GM12878 (cell line): ENCODE results near the gene ATXN1. TPM values are rescaled to one million over a fixed set of nuclear protein-coding genes. Genes with fewer than 3 reads are reported as not detected.

ENCODE experiments used
- ATAC-seq: fragments of 200-7000 bp; cut with Tn5 transposase; 3 replicates; pipeline ENCODE4 v1.9.1; 2020; ENCODE audit warnings: mild to moderate bottlenecking, moderate library complexity
- BruUV-seq: library from RNA; stranded (reverse); fragments of 400-500 nt; replicated peaks from 2 replicates; lab custom pipeline; 2021; lab: Mats Ljungman, UMichigan
- CTCF ChIA-PET: fragments of 300-600 bp; sonication (Branson Sonifier 250); formaldehyde crosslinking; extraction: SDS; loops from one replicate; lab custom pipeline; 2021; ENCODE audit warnings: inconsistent platforms; lab: Yijun Ruan, JAX
- POLR2A ChIA-PET: fragments of 350-600 bp; formaldehyde crosslinking; extraction: SDS; loops from one replicate; lab custom pipeline; 2021; ENCODE audit warnings: inconsistent platforms; lab: Charles Lee
- RAD21 ChIA-PET: fragments of 300-600 bp; sonication (Branson Sonifier 250); formaldehyde crosslinking; loops from one replicate; lab custom pipeline; 2023; ENCODE audit warnings: antibody characterized with exemption; ENCODE audit not compliant: unreplicated experiment; lab: Charles Lee
- SMC1A ChIA-PET: fragments of 300-600 bp; sonication (Branson Sonifier 250); formaldehyde crosslinking; loops from one replicate; lab custom pipeline; 2023; ENCODE audit not compliant: unreplicated experiment, uncharacterized antibody; lab: Charles Lee
- DNase-seq: peaks from one replicate; pipeline ENCODE4 v3.0.0-alpha.2; 2011; ENCODE audit warnings: low read depth, low spot score
- FAIRE-seq: peaks from 3 replicates; lab custom pipeline; 2011; peaks lifted over from hg19 to GRCh38; lab: Jason Lieb, UNC
- H2AFZ ChIP-seq: 2 replicates; pipeline ENCODE4 v1.6.0; 2011; ENCODE audit warnings: low read depth, low read length, control low read depth; ENCODE audit not compliant: control insufficient read depth
- H3K27ac ChIP-seq: 2 replicates; pipeline ENCODE4 v1.5.1; 2011; ENCODE audit warnings: control low read depth; ENCODE audit not compliant: control insufficient read depth, insufficient read depth
- H3K27me3 ChIP-seq, 2 experiments: replicated peaks in 1 of 2; 2 replicates each; pipeline versions ENCODE4 v1.6.0 to v1.6.1; 2011; ENCODE audit warnings: low read length in 1 of 2; ENCODE audit not compliant: control insufficient read depth in 2 of 2, insufficient read depth in 2 of 2
- H3K36me3 ChIP-seq, 2 experiments: 2 replicates each; pipeline ENCODE4 v1.5.1; 2011; ENCODE audit warnings: low read length in 1 of 2; ENCODE audit not compliant: control insufficient read depth in 2 of 2, insufficient read depth in 2 of 2
- H3K4me1 ChIP-seq: 2 replicates; pipeline ENCODE4 v1.6.1; 2011; ENCODE audit warnings: mild to moderate bottlenecking, low read length, moderate library complexity, mixed read lengths; ENCODE audit not compliant: control insufficient read depth, insufficient read depth
- H3K4me2 ChIP-seq: 2 replicates; pipeline ENCODE4 v1.6.0; 2011; ENCODE audit warnings: control low read depth; ENCODE audit not compliant: control insufficient read depth, insufficient read depth
- H3K4me3 ChIP-seq: fragments of 200-600 bp; sonication (generic); 2 replicates; pipeline ENCODE4 v1.5.1; 2016
- H3K79me2 ChIP-seq: 2 replicates; pipeline ENCODE4 v1.6.0; 2011; ENCODE audit warnings: low read length; ENCODE audit not compliant: control insufficient read depth, insufficient read depth
- H3K9ac ChIP-seq: 2 replicates; pipeline ENCODE4 v1.8.0; 2011; ENCODE audit warnings: low read length, control low read depth, mixed read lengths; ENCODE audit not compliant: control insufficient read depth, insufficient read depth
- H3K9me3 ChIP-seq: replicated peaks from 3 replicates; pipeline ENCODE4 v1.5.1; 2011; ENCODE audit warnings: mild to moderate bottlenecking, low read length; ENCODE audit not compliant: control insufficient read depth, insufficient read depth
- H4K20me1 ChIP-seq: 2 replicates; pipeline ENCODE4 v1.6.0; 2011; ENCODE audit not compliant: control insufficient read depth, insufficient read depth
- BMI1 ChIP-seq: fragments of 450-650 bp; IDR thresholded peaks from 2 replicates; pipeline ENCODE4 v1.6.1; 2016; ENCODE audit warnings: mild to moderate bottlenecking, moderate library complexity, borderline replicate concordance
- CREB1 ChIP-seq: IDR thresholded peaks from 2 replicates; pipeline ENCODE4 v1.6.1; 2012; ENCODE audit warnings: low read depth, mild to moderate bottlenecking, inconsistent platforms
- MEF2B ChIP-seq: fragments of 450-650 bp; IDR thresholded peaks from 2 replicates; pipeline ENCODE4 v1.6.1; 2018; ENCODE audit warnings: mild to moderate bottlenecking, moderate library complexity; ENCODE audit not compliant: partially characterized antibody, poor library complexity, severe bottlenecking
- NBN ChIP-seq: fragments of 450-650 bp; IDR thresholded peaks from 2 replicates; pipeline ENCODE4 v1.6.1; 2016
- NR2C1 ChIP-seq: fragments of 450-650 bp; IDR thresholded peaks from 2 replicates; pipeline ENCODE4 v1.6.1; 2017; ENCODE audit warnings: antibody characterized with exemption, mild to moderate bottlenecking, moderate library complexity
- SMC3 ChIP-seq: IDR thresholded peaks from 2 replicates; pipeline ENCODE4 v1.6.1; 2011; ENCODE audit warnings: low read length, improper control_type of control experiment, borderline replicate concordance
- STAT3 ChIP-seq: IDR thresholded peaks from 2 replicates; pipeline ENCODE4 v1.6.1; 2011; ENCODE audit warnings: low read depth, low read length, improper control_type of control experiment
- ZNF24 ChIP-seq: fragments of 450-650 bp; IDR thresholded peaks from 2 replicates; pipeline ENCODE4 v1.6.1; 2017; ENCODE audit warnings: antibody characterized with exemption, mild to moderate bottlenecking
- ZNF384 ChIP-seq: IDR thresholded peaks from 2 replicates; pipeline ENCODE4 v1.6.1; 2012; ENCODE audit warnings: low read depth, mild to moderate bottlenecking, low read length, improper control_type of control experiment, borderline replicate concordance
- WGBS: methylation state at CpG from one replicate; pipeline ENCODE4 v1.1.6; 2016; ENCODE audit warnings: low lambda C conversion rate; ENCODE audit not compliant: insufficient replicate concordance, insufficient coverage; ENCODE audit errors: missing lambda C conversion rate; 5-methylcytosine and 5-hydroxymethylcytosine counted together
- in situ Hi-C: fragments of 300-500 bp; cut with MboI; formaldehyde crosslinking; loops from 9 replicates; pipeline ENCODE4 v1.14.3; 2018; ENCODE audit warnings: mixed read lengths
- intact Hi-C: fragments of 100-400 bp; cut with micrococcal nuclease; formaldehyde crosslinking; loops from one replicate; pipeline ENCODE4 v1.14.2; 2022; ENCODE audit not compliant: unreplicated experiment
- polyA plus RNA-seq, 11 experiments: library from polyadenylated mRNA; depleted of rRNA in 4 of 11; unstranded in 6 of 11; stranded (reverse) in 5 of 11; fragments of >200 nt; fragmentation: Nextera tagmentation in 4 of 11; fragmentation: Illumina TruSeq in 1 of 11; extraction: Ambion mirVana in 4 of 11; extraction: Trizol in 1 of 11; gene quantifications; 1 replicate in 1 of 11; 2 replicates in 10 of 11; pipeline versions ENCODE4 v1.2.1 to v1.2.3, GENCODE V29; 2011 to 2016; ENCODE audit warnings: inconsistent platforms in 2 of 11, missing spikeins in 2 of 11, low read depth in 1 of 11
- total RNA-seq, 4 experiments: library from RNA; depleted of rRNA in 3 of 4; stranded (reverse); fragments of >200 nt in 3 of 4; fragmentation: Illumina TruSeq in 1 of 4; extraction: Trizol in 1 of 4; gene quantifications; 2 replicates each; pipeline versions ENCODE4 v1.2.1 to v1.2.3, GENCODE V29; 2013 to 2021
- TF ChIP-seq, protein P1 (sequence below): IDR thresholded peaks from 2 replicates; pipeline ENCODE4 v1.6.1; 2012; ENCODE audit warnings: low read depth, low read length, improper control_type of control experiment

The ATXN1 gene
- total and polyA plus RNA-seq, 10 of the 15 experiments (the other 5 are each of a cell fraction or from before 2014, with no cell fraction given) = 12.2 to 51.2 (median 20.5) TPM

- Histone ChIP-seq H3K4me3 (peak overlapping the region; percentile 93; the same call in 1 of the 2 replicates), H2AFZ (no peak overlapping the region), H3K4me1 (peaks cover 8% of the 10 kb centered on the region; the same call in 1 of the 2 replicates), H3K36me3 (peaks cover 0 to under 1% of the 10 kb centered on the region in 2 experiments; a peak in 1 of 4 replicates), H3K9ac (no peak overlapping the region), H3K27me3 (no peaks in the 10 kb centered on the region), H3K9me3 (no peaks in the 10 kb centered on the region), H3K27ac (no peak overlapping the region), H3K79me2 (peaks cover 19% of the 10 kb centered on the region), H3K4me2 (peak overlapping the region; percentile 72), H4K20me1 (no peaks in the 10 kb centered on the region)
- no peak for ATAC-seq
- ChIA-PET SMC1A (interaction anchor here (0.8 to 3.6 kb wide), 39 partner anchors 8 to 419 kb away, joined by 3 to 37 read pairs (median 5); no protein-coding TSS in a partner anchor), CTCF (interaction anchor here (0.7 to 3.4 kb wide), 25 partner anchors 9 to 429 kb away, joined by 3 to 28 read pairs (median 5); no protein-coding TSS in a partner anchor), POLR2A (interaction anchor here (0.6 to 1.8 kb wide), 8 partner anchors 11 to 344 kb away, joined by 3 to 5 read pairs (median 3); no protein-coding TSS in a partner anchor), RAD21 (interaction anchor here (0.7 to 3.7 kb wide), 31 partner anchors 11 to 426 kb away, joined by 3 to 36 read pairs (median 5); no protein-coding TSS in a partner anchor)
- no peak for FAIRE-seq
- in situ Hi-C loops (no loop called here), intact Hi-C loops (no loop called here)
- 0 out of 2 replicates have a peak, but pooled peaks have one; percentile 21 for TF ChIP-seq BMI1
- TF ChIP-seq SMC3 = no peak
- 81% methylated on average over 9 of the region's 9 CpGs for WGBS
- no peak for DNase-seq
- BruUV-seq = no TSS peak
Measured at GRCh38 chr6:16758163-16758975, 2.9 kb downstream of the ATXN1 start.

- peaks cover 19% of the 10 kb centered on the region for H3K79me2 ChIP-seq
- FAIRE-seq = no peak
- no peaks in the 10 kb centered on the region for H3K9me3 ChIP-seq
- H4K20me1 ChIP-seq = no peaks in the 10 kb centered on the region
- H3K4me3 ChIP-seq = no peak overlapping the region
- SMC1A ChIA-PET = interaction anchor here (0.6 to 3.6 kb wide), 30 partner anchors 11 to 425 kb away, joined by 3 to 37 read pairs (median 4); no protein-coding TSS in a partner anchor
- DNase-seq = no peak
- in situ Hi-C loops (no loop called here), intact Hi-C loops (no loop called here)
- peaks cover 0 to 1% of the 10 kb centered on the region in 2 experiments; a peak in 2 of 4 replicates for H3K36me3 ChIP-seq
- POLR2A ChIA-PET = interaction anchor here (0.6 to 1.0 kb wide), 5 partner anchors 20 to 58 kb away, joined by 3 to 4 read pairs (median 3); no protein-coding TSS in a partner anchor
- 0 out of 2 replicates have a peak overlapping the region, but pooled peaks have one; percentile 38 for H3K4me2 ChIP-seq
- no peak overlapping the region for H3K27ac ChIP-seq
- CTCF ChIA-PET = interaction anchor here (0.6 to 3.4 kb wide), 17 partner anchors 10 to 515 kb away, joined by 3 to 28 read pairs (median 4); no protein-coding TSS in a partner anchor
- no peak overlapping the region for H3K9ac ChIP-seq
- no TSS peak for BruUV-seq
- 42% methylated on average over 1 of the region's 1 CpG for WGBS
- H2AFZ ChIP-seq = no peak overlapping the region
- TF ChIP-seq MEF2B = peak; percentile 58
- peak; percentile 75; the same call in 1 of the 2 replicates for TF ChIP-seq ZNF24
- TF ChIP-seq, protein P1, sequence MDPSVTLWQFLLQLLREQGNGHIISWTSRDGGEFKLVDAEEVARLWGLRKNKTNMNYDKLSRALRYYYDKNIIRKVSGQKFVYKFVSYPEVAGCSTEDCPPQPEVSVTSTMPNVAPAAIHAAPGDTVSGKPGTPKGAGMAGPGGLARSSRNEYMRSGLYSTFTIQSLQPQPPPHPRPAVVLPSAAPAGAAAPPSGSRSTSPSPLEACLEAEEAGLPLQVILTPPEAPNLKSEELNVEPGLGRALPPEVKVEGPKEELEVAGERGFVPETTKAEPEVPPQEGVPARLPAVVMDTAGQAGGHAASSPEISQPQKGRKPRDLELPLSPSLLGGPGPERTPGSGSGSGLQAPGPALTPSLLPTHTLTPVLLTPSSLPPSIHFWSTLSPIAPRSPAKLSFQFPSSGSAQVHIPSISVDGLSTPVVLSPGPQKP = no peak
- no peak for TF ChIP-seq STAT3
- no peak for TF ChIP-seq NR2C1
- no peak for TF ChIP-seq NBN
- TF ChIP-seq ZNF384 = no peak
- no peak for TF ChIP-seq CREB1
- peaks cover 5% of the 10 kb centered on the region; the same call in 1 of the 2 replicates for H3K4me1 ChIP-seq
- RAD21 ChIA-PET = interaction anchor here (0.9 to 3.7 kb wide), 23 partner anchors 10 to 425 kb away, joined by 3 to 36 read pairs (median 5); no protein-coding TSS in a partner anchor
- H3K27me3 ChIP-seq = no peaks in the 10 kb centered on the region
- no peak for ATAC-seq
Measured at GRCh38 chr6:16757332-16757731, 3.9 kb downstream of the ATXN1 start.
